Suppressor macrophage (primary cell): ENCODE data around the gene HDGFL2.
"Not testable (repeated sequence)": the region's sequence is repeated elsewhere in the genome, so short reads cannot be mapped to it uniquely, and the experiment has no call there.

ENCODE experiments used
- DNase-seq, 4 experiments: peaks; one replicate each; pipeline ENCODE4 v3.0.0-alpha.2; 2020 to 2022

The HDGFL2 gene

GRCh38 chr19:4536798-4537197 lies 64.7 kb downstream of the HDGFL2 start:
- no peak for DNase-seq

DNA sequence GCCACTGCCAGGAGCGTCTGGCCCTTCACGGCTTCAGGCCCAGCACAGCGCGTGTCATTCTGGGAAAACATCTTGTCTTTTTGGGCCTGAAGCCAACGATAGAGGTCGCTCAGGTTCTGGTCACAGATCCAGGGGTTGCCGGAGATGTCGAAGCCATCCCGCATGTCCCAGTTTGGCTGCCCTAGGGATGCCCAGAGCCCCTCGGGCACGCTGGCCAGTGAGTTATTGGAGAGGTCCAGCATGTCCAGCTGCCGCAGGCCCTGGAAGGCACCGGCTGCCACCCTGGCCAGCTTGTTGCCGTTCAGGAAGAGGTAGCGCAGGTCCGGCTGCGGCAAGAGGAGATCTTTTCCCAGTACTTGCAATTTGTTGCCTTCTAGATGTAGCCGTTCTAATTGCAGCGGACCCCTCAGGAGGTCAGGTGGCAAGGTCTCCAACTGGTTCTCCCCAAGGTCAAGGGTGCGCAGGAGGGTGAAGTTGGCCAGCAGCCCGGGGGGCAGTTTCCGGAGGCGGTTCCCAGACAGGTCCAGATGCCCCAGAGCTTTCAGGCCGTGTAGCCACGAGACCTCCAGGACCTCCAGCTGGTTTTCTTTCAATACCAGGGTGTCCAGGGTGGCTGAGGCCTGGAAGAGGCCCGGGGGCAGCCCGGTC lies 66.0 kb downstream of the HDGFL2 start:
- DNase-seq = no peak

DNA sequence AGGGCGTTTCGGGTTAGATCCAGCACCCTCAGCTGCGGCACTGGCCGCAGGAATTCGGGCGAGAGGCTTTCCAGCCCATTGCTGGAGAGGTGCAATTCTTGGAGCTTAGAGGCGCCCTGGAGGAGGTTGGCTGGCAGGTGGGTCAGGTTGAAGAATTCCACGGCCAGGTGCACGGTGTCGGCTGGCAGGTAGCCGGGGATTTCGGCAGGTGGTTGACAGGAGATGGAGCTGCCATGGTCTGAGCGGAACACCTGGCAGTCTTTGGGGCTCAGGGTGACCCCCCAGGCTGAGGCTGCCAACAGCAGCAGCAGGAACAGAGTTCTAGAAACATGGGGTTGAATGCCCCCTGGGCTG lies 66.5 kb downstream of the HDGFL2 start:
- no peak for DNase-seq

GRCh38 chr19:4539169-4539692 lies 67.1 kb downstream of the HDGFL2 start:
- DNase-seq = no peak

DNA sequence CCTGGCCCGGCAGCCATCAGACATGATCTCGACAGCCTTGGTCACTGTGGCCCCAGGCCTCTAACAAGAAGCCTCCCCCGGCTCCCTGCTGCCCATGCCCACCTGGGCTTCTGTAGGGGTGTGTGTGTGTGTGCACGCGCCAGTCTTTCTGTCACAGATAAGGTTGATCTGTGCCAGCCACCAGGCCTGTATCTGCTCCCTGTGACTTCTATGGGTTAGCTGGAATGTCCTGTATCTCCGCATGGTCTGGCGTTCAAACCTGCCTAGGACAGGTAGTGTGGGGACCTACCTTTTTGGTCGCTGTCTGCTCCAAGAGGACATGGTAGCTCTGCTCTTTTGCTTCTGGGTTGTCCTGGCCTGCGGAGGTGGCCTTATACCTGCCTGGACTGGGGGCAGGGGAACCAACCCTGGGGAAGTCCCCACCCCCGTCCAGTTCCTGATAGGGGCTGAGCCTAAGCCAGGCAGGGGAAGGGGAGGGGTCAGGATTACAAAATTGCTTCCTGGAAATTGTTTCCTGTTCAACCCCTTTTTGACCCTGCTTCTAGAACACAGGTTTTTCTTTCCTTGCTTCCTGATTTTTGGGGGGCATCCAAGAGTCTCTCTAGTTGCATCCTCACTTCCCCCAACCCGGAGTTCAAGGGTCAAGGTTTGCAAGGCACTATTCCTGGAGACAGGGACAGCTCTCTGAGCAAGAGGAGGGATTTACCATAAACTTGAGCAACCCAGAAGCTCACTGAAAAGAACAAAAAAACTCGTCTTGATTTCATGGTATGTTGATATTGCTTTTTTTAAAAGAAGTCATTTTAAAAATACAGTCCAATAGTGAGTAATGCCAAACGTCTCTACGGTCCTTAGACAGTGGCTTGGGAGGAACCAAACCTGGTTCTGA lies 67.8 kb downstream of the HDGFL2 start, which contains the start of gene LRG1:
TSS of gene LRG1 (minus strand) at position 344 of the 889 bp plus-strand sequence. CDS start at position 321, 23 bp downstream.
- DNase-seq = peak; percentile 83 to 93 (median 90)

DNA sequence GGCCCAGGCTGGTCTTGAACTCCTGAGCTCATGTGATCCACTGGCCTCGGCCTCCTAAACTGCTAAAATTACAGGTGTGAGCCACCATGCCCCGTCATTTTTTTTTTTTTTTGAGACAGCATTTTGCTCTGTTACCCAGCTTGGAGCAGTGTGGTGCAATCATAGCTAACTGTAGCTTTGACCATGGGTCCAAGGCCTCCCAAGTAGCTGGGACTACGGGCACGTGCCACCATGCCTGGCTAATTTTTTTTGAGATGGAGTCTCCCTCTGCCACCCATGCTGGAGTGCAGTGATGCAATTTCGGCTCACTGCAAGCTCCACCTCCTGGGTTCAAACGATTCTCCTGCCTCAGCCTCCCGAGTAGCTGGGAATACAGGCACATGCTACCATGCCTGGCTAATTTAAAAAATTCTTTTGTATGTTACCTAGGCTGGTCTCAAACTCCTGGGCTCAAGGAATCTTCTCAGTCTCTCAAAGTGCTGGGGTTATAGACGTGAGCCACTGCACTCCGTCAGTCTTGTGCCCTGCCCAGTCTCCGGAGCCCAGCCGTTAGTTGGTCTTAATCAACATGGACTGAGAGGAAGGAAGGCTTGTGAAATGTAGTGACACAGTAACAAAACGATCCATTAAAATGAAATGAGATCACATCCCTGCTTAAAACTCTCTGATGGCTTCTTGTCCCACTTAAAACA lies 69.2 kb downstream of the HDGFL2 start:
- peak; percentile 76 to 89 (median 84) for DNase-seq

DNA sequence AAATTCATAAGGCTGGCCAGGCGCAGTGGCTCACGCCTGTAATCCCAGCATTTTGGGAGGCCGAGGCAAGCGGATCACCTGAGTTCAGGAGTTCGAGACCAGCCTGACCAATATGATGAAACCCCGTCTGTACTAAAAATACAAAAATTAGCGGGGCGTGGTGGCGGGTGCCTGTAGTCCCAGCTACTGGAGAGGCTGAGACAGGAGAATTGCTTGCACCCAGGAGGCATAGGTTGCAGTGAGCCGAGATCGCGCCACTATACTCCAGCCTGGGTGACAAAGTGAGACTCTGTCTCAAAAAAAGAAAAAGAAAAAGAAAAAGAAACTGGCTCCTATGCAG lies 69.7 kb downstream of the HDGFL2 start:
- not testable (repeated sequence) for DNase-seq

DNA sequence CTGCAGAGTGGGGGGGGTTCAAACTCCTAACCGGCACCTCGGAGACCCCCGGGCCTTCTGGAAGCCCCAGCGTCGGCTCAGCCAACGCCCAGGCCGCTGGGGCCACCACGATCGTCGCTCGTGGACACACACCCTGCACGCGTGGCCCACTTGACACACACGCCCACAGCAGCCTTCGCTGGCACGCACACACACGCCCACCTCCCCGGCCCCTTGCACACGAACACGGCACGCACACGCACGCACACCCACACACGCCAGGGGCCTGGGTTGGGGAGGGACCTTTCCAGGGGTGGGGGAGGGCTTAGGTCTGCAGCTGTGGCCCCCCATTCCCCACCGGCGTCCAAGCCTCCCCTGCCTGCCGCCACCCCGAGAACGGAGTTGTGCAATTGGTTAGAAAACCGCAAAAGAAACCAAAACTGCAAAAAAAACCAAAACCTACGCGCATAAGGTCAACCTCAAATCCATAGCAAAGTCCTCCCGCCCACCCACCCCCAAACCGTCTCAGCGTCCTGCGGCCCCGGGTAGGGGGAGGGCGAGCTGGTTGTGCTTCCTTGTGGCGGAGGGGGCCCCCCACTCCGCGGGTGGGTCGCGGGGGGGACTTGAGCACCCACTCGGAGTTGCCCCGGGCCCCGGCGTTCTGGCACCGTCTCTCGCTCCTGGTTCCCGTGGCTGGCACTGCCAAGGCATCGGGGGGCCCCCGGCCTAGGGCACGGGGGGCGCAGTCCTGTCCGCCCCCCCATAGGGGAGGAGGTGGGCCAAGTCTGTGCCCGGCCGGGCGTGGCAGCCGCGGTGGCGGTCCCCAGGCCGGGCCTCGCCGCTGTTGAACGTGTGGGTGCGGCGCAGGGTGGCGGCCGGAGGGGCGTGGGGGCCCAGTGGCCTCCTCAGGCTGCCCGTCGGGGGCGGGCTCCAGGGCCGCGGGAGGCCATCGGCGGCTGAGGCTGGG lies 71.1 kb downstream of the HDGFL2 start:
- peak; percentile 71 to 82 (median 80) for DNase-seq

DNA sequence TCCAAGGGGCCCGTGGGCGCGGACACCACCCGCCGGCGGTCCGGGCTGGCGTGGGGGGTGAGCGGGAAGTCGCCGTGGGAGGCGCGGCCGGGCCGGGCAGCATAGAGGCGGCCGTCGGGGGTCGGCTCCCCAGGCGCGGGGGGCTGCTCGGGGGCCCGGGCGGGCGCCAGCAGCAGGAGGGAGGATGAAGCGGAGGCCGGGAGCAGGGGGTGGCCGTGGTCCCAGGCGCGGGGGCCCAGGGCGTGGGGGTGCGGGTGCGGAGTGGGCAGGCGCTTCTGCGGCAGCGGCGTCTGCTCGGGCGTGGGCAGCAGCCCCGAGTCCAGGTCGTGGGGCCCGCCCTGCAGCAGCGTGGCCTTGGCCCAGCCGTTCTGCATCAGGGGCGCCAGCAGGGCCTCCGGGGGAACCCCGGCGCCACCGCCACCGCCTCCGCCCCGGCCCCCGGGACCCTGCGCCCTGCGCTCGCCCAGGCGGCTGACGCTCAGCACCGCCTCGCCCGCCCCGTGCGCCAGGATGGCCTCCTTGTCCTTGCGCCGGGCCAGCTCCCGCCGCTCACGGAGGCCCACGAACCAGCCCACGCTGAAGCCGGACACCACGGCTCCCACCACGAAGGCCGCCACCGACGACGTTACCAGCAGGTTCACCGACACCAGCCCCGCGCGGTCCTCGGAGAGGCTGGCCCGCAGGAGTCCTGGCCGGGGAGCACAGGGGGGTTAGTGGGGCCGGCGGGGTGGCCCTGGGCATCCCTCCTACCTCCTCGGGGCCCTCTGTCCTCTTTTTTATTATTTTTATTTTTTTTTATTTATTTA lies 71.9 kb downstream of the HDGFL2 start:
- DNase-seq = peak in 1 of 4 experiments; percentile 52

GRCh38 chr19:4547303-4548237 lies 75.5 kb downstream of the HDGFL2 start:
- DNase-seq = peak; percentile 31 to 68 (median 48)

GRCh38 chr19:4548238-4548584 lies 76.1 kb downstream of the HDGFL2 start:
- no peak for DNase-seq

GRCh38 chr19:4550018-4550417 lies 77.9 kb downstream of the HDGFL2 start:
- DNase-seq = no peak

DNA sequence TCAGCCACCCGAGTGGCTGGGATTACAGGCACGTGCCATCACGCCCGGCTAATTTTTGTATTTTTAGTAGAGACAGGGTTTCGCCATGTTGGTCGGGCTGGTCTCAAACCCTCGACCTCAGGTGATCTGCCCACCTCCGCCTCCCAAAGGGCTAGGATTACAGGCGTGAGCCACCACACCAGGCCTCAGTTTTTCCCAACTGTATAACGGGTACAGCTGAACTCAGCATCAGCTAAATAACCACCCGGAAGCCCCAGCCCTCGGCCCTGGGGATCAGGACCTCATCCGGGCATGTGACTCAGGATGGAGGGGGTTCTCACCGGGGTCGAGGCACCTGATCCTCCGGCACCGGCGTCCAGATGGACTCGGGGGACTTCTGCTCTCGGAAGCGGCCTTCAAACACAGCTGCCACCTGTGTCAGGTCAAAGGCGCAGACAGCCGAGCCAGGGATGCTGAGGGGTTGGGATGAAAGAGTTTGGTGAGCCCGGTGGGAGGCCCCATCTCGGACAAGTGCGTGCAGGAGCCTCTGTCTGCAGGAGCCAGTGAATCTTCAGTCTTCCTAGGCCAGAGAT lies 78.5 kb downstream of the HDGFL2 start:
- DNase-seq = no peak
